Measurements from ENCODE around the gene TMCO6. TPM values are rescaled to one million over a fixed set of nuclear protein-coding genes. Genes with fewer than 3 reads are reported as not detected.
A peak's percentile ranks its signal among the peaks of the same experiment; 100 is the strongest.

Gene TMCO6
- total RNA-seq, 1 donor from 2014 or later, result 35.6 TPM

DNA sequence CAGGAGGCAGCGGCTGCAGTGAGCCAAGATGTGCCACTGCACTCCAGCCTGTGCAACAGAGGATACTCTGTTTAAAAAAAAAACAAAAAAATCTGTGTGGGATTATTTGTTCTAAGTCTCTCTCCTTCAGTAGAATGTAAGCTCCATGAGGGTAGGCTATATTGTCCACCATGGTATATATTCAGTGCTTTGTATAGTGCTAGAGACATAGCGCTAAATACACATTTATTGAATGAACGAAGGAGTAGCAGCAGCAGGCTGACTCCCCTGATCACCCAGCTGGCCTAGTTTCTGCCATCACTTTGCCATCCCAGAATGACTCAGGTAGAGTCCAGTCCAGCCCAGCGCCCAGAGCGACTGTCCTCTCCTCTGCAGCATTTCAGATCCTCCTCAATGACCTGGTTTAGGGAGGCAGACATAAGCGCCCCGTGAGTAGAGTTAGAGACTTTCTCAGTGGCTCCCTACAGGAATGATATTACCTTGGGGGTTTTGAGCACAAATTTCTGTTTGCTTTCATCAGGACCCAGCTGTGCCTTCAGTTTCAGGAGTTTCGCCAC, 51.2 kb downstream of the TMCO6 start:
- H3K4me3 ChIP-seq (ENCODE audit: low read depth, low read length), result peak overlapping the region; percentile 76
- H3K36me3 ChIP-seq (ENCODE audit: control insufficient read depth, insufficient read depth, low read length), result peaks cover 3% of the 10 kb centered on the region
- TF ChIP-seq, protein P1, sequence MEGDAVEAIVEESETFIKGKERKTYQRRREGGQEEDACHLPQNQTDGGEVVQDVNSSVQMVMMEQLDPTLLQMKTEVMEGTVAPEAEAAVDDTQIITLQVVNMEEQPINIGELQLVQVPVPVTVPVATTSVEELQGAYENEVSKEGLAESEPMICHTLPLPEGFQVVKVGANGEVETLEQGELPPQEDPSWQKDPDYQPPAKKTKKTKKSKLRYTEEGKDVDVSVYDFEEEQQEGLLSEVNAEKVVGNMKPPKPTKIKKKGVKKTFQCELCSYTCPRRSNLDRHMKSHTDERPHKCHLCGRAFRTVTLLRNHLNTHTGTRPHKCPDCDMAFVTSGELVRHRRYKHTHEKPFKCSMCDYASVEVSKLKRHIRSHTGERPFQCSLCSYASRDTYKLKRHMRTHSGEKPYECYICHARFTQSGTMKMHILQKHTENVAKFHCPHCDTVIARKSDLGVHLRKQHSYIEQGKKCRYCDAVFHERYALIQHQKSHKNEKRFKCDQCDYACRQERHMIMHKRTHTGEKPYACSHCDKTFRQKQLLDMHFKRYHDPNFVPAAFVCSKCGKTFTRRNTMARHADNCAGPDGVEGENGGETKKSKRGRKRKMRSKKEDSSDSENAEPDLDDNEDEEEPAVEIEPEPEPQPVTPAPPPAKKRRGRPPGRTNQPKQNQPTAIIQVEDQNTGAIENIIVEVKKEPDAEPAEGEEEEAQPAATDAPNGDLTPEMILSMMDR (IDR thresholded peaks at IDR 0.05; ENCODE audit: insufficient read depth, low read length, poor library complexity, severe bottlenecking), result no peak
- H3K27me3 ChIP-seq (ENCODE audit: control insufficient read depth, insufficient read depth, low read length), result no peaks in the 10 kb centered on the region
- no peak for DNase-seq (ENCODE audit: low read depth)

DNA sequence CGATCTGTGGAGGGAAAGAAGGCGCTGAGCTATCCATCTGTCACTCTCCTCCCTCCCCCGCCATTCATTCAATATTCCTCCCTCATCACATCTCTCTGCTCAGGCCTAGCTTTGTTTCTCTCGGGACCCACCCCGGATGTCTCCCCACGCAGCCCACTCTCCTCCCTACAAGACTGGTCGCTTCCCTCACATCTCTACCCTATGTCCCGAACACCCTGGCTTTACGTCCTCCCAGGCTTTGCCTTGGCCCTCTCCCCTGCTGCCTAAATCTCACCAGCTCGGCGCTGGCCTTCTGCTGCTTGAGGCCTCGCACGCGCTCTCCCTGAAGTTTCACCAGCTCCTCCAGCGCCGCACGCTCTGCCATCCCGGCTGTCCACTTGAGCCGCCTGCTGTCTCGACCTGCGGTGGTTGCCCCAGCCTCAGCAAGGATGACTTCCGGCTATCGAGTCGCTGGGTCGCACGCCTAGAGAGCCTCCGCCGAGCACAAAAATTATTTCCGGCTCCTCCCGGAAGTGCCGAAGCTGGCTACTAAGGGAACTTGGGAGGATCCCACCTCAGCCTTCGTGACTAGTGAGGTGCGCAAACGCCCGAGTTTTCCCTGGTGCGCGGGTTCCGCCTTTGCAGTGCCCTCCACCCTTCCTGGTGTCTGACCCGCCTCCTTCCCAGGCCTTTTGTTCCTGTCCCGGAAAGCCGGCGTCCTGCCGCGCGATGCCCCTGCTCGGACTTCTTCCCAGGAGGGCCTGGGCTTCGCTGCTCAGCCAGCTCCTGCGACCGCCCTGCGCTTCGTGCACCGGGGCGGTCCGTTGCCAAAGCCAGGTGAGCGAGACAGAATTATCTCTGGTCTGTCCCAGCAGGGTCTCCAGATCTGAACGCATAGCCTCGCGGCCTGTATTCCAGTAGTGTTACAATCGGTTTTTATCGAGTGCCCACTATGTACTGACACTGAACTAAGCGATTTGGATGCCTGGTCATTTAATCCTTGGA, 52.0 kb downstream of the TMCO6 start, which contains the start of the genes HARS1 and HARS2:
Gene HARS1, minus strand, starts transcription at position 430 of the 984 bp plus-strand sequence. Its CDS starts 66 bp downstream, at position 364.
Gene HARS2, plus strand, starts transcription at position 515 of the 984 bp plus-strand sequence. Its CDS starts 194 bp downstream, at position 709.
- Histone ChIP-seq H3K4me3 (ENCODE audit: low read depth, low read length) (peak within 1 kb of the TSS; percentile 76), H3K36me3 (ENCODE audit: control insufficient read depth, insufficient read depth, low read length) (peaks cover 3% of the 10 kb centered on the region)
- TF ChIP-seq, protein P1 (IDR thresholded peaks at IDR 0.05; ENCODE audit: insufficient read depth, low read length, poor library complexity, severe bottlenecking), result no peak

DNA sequence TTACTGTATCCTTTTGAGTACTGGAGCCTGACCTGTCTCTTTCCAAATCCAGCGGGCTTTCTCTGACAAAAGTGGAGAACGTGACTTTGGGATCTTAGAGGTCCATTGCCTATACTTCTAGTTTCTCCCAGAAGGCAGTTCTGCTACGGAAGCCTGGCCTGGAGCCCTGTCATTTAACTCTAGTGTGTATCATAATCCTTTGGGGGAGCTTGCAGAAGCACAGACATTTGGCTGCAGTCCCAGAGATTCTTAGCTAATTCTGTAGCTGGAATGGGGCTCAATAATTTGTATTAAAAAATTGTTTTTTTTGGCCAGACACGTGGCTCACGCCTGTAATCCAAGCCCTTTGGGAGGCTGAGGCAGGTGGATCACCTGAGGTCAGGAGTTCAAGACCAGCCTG, 55.0 kb downstream of the TMCO6 start:
- TF ChIP-seq, protein P1 (IDR thresholded peaks at IDR 0.05; ENCODE audit: insufficient read depth, low read length, poor library complexity, severe bottlenecking), result no peak
- no peak for DNase-seq (ENCODE audit: low read depth)
- peaks cover 5% of the 10 kb centered on the region for H3K36me3 ChIP-seq (ENCODE audit: control insufficient read depth, insufficient read depth, low read length)

More for the DNA sequence above, 52.0 kb downstream of the TMCO6 start, which contains the start of the genes HARS1 and HARS2:
- DNase-seq (ENCODE audit: low read depth), result peak; percentile 88
- H3K27me3 ChIP-seq (ENCODE audit: control insufficient read depth, insufficient read depth, low read length), result no peaks in the 10 kb centered on the region

More for the DNA sequence above, 55.0 kb downstream of the TMCO6 start:
- no peak overlapping the region for H3K4me3 ChIP-seq (ENCODE audit: low read depth, low read length)
- H3K27me3 ChIP-seq (ENCODE audit: control insufficient read depth, insufficient read depth, low read length), result no peaks in the 10 kb centered on the region

Other genes starting within 250 kb of the TMCO6 start
- 62.9 and 80.4 TPM in 2 replicates for gene ANKHD1, start 237.6 kb upstream of the TMCO6 start, total RNA-seq
- 6.4 and 13.3 TPM in 2 replicates for gene EIF4EBP3, start 91.8 kb upstream of the TMCO6 start, total RNA-seq
- 42.1 and 45.5 TPM in 2 replicates for gene SRA1, start 82.0 kb upstream of the TMCO6 start, total RNA-seq
- 9.6 and 13.3 TPM in 2 replicates for gene APBB3, start 74.9 kb upstream of the TMCO6 start, total RNA-seq
- 55.9 and 60.5 TPM in 2 replicates for gene SLC35A4, start 74.6 kb upstream of the TMCO6 start, total RNA-seq
- gene CD14, start 6.3 kb upstream of the TMCO6 start, total RNA-seq, result 0.29 and 1.9 TPM in 2 replicates
- 46.4 and 51.2 TPM in 2 replicates for gene NDUFA2, start 8.2 kb downstream of the TMCO6 start, total RNA-seq
- 107 and 111 TPM in 2 replicates for gene IK, start 8.4 kb downstream of the TMCO6 start, total RNA-seq
- gene WDR55, start 25.5 kb downstream of the TMCO6 start, total RNA-seq, result 20.1 and 22.5 TPM in 2 replicates
- 0.34 and 1.0 TPM in 2 replicates for gene DND1, start 34.1 kb downstream of the TMCO6 start, total RNA-seq
- 80.6 and 97.1 TPM in 2 replicates for gene HARS1, start 51.9 kb downstream of the TMCO6 start, total RNA-seq
- 31.6 and 33.9 TPM in 2 replicates for gene HARS2, start 52.0 kb downstream of the TMCO6 start, total RNA-seq
- gene ZMAT2, start 61.0 kb downstream of the TMCO6 start, total RNA-seq, result 27.2 and 42.4 TPM in 2 replicates
- gene PCDHA1, start 146.7 kb downstream of the TMCO6 start, total RNA-seq, result not detected in 2 replicates
- not detected in 2 replicates for gene PCDHA2, start 155.4 kb downstream of the TMCO6 start, total RNA-seq
- gene PCDHA3, start 161.6 kb downstream of the TMCO6 start, total RNA-seq, result 0.07 and 0.25 TPM in 2 replicates
- 0.27 and 1.2 TPM in 2 replicates for gene PCDHA4, start 167.6 kb downstream of the TMCO6 start, total RNA-seq
- not detected in 2 replicates for gene PCDHA5, start 182.2 kb downstream of the TMCO6 start, total RNA-seq
- gene PCDHA6, start 188.5 kb downstream of the TMCO6 start, total RNA-seq, result 0.21 and 0.27 TPM in 2 replicates
- 0.07 and 0.25 TPM in 2 replicates for gene PCDHA7, start 194.8 kb downstream of the TMCO6 start, total RNA-seq
- under 0.01 TPM in 1 of 2 replicates, not detected in the other for gene PCDHA8, start 201.7 kb downstream of the TMCO6 start, total RNA-seq
- under 0.01 TPM in 2 replicates for gene PCDHA9, start 208.9 kb downstream of the TMCO6 start, total RNA-seq
- gene PCDHA10, start 216.4 kb downstream of the TMCO6 start, total RNA-seq, result 0.33 and 0.68 TPM in 2 replicates
- 0.48 and 1.2 TPM in 2 replicates for gene PCDHA11, start 229.5 kb downstream of the TMCO6 start, total RNA-seq
- gene PCDHA12, start 235.9 kb downstream of the TMCO6 start, total RNA-seq, result 0.08 and 0.96 TPM in 2 replicates
- gene PCDHA13, start 242.7 kb downstream of the TMCO6 start, total RNA-seq, result 0.21 TPM in 1 of 2 replicates, not detected in the other

All from kidney epithelial cell (primary cell).